ENCODE measurements around the gene SV2A.
"Not testable (repeated sequence)": the region's sequence is repeated elsewhere in the genome, so short reads cannot be mapped to it uniquely, and the experiment has no call there.

SV2A gene

DNA sequence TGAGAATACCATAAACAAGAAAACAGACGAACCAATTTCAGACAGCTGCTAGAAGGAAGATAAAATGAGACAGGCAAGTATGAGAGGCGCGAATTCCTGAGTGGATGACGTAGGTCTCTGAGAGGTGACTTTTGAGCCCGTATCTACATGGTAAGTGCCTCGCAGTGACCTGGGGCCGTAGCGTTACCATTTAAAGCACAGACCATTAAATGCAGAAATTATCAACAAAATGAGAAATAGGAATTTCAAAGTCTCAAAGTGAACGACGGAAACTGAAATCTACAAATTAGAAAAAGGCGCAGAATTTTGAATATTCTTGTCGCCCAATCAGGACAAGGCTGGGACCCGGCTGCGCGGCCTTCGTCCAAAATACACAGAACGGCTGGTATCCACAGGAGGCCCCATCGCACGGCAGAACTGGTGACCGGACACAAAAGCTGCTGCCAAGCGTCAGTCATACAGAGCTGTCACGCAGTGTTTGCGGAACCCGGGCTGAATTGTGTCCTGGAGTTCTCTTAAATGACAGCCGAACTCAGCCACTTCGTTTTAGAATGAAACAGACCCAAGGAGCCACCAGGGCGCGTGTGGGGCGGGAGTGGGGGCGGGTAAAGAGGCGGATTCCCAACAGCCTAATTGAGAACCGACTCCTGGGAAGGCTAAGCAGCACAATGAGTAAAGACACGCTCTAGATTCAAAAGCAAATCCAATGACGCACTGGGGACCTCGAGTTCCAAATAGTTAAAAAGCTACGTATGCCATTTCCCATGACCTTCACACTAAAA, 32.1 kb downstream of the SV2A start:
- peak; percentile 86 for DNase-seq

DNA sequence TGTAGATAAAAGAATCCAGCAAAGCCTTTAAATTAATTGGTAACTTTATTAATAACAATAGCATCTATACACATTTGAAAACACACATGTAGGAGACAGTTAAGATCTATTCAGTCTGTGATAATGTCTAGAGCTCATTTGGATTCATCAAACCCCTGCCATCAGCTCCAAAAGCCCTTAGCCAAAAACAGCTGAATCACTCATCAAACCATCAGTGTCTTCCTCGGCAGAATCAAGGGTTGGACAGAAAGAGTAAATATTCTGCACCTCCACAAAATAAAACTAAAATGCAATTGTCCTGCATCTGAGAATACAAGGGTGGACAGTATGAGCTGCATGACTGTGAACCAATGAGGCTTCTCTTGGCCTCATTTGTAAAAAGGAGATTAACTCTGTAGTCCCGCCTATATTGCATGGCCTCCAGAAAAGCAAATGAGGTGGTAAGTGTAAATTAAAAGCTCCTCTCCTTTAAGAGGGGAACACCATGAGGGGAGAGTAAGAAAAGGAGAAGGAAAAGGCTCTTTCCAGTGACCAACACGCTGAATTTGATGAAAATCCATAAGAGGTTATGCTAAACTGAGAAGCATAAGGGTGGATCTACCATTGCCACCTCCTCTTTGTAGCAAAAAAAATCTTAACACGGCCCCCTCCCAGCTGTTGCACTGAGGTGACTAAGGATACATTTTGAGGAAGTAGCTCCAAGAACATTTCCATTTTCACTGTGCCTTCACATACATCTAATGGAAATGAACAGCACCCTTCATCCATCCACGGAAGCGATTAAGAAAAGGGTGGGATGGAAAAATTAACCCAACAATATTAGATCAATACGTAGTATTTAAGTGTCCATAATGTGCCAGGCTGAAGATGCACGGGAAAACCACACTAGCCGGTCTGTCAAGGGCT, 33.0 kb downstream of the SV2A start:
- peak; percentile 43 for DNase-seq

DNA sequence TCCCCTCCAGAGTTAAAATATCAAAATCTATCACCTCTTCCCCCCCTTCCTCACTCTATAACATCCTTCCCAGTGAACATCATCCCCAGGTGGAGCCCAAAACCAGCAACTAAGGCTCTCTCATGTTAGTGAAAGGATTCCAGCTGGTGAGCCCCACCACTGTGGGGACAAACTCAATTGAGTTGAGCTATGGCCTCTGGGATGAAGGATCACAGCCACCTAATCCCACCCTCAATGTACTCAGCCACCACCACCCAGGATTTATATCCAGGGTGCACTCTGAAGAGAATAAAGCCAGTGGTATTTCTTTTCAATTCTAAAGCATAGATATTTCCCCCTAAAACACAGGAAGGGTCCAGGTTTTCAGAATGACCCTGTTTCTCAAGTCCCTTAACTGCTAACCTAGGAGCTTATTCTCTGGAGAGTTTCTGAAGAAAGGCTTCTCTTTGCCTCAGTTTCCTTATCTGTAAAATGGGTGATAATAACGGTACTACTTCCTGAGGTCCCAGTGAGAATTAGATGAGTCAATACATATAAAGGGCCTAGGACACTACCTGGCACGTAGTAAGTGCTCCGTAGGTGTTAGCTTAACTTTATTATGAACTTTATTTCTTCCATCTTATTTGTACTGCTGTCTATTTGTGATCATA, 33.9 kb downstream of the SV2A start:
- DNase-seq, result no peak

DNA sequence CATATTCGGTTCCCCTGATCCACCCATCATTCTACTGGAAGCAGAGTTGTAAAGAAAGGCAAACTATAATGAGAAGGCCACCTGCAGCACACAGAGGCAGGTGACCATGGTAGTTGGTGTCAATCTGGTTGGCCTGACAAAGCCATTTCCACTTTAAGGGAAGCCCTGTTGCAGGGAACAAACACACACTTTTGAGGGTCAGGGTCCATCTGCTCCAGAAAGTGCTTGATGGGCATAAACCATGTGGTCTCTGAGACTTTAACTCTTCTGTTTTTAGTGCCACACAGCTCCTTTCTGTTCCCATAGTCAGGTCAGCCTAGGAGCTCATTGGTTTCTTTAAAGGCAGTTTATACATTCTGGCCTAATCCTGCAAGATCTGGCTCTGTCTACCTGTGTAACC, 35.8 kb downstream of the SV2A start:
- no peak for DNase-seq

DNA sequence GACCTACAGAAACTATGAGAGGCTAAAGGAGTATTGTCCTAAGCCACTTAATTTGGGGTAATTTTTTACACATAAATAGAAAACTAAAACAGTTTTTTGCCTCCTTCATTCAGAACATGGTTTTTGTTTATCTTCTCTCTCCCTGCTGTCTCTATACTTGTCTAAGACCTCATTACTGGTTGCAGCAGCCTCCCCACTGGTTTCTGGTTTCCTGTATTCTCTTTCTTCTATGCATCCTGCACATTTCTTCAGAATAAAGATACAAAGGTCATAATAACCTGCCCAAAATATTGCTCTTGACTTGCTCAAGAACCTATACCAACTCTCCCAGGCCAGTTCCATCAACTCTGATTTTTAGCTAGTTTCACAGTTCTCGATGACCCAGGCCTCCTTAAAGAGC, 38.1 kb downstream of the SV2A start:
- no peak for DNase-seq

DNA sequence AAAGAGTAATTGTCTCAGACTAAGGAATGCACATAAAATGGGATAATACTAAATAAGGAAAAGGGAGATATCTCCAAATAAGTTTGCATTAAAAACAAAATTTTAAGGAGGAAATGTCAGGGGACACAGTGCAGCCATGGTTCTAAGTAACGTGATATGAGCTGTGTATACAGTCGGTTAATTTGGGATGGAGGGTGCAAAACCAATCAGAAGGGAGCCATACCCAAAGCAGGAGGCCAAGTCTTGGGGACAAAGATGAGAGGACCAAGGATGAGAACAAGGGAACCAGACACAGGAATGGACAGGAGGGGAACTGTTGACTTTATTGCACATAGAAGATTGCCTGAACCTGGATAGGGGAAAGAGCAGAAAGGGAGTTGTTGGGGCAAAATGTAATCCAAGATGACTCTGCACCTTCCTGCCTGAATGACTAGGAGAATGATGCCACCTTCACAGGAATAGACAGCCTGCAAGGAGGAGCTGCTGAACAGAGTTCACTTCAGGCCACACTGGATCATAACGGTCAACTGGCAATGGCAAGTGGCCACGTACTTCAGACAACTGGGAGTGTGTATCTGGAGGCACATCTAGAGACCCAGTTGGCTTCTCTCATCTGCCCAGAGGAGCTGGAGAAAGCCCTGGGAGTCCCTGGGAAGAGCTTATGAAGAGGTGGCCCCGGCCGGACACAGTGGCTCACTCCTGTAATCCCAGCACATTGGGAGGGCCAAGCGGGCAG, 40.3 kb downstream of the SV2A start:
- DNase-seq, result peak; percentile 53

DNA sequence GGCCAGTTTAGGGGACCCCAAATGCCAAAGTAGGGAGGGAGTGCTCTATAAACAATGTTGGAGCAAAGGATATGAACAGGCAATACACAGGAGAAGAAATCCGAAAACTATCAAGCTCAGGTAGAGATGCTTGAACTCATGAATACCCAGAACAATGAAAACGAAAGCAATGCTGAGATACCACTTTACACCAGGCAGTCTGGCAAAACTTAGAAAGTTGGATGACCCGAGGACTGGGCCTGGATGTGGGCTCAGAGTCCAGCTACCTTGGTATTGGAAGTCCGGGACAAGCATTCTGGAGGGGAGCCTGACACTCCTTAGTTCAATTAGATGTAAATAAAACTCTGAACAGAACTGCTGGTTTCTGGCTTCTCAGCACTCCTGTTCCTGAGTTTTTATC, 44.6 kb downstream of the SV2A start:
- DNase-seq, result not testable (repeated sequence)

DNA sequence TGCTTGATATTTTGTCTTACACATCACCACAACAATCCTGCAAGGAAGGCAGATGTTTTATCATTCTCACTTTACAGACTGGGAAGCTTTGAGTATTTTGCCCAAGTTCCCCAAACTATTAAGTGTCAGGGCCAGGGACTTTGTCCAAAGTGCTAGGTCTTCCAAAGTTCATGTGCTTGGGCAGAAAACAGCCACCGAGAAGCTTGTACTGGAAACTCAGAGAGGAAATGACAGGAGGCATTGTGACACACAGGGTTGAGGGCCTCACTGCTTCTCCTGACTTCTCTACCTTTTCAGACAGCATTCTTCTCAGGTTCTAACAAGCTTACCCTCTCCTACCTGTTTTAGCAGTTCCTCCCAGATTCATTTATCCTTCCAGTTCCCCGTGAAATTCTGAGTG, 50.8 kb downstream of the SV2A start:
- not testable (repeated sequence) for DNase-seq

DNA sequence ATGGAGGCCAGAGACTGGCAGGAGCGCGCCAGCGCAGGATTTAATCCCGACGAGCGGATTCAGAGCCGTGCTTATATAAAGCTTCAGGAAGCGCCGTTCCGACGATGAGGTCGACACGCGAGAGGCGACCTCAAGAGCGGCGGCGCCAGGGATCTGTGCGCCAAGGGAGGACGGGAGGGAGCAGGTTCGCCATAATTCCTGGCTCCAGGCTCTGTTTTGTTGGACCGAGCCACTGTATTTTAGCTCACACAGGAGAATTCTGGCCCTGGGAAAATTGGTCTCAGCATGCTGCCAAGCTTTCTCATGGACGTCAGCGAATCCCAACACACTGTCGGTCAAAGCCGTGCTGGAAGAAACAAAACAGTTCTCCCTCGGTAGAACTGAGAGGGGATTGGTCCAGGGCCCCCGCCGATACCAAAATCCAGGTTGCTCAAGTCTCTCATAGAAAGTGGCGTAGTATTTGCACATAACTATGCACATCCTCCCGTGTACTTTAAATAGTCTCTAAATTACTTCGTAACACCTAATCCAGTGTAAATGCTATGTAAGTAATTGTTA, 56.1 kb downstream of the SV2A start:
- DNase-seq, result not testable (repeated sequence)

DNA sequence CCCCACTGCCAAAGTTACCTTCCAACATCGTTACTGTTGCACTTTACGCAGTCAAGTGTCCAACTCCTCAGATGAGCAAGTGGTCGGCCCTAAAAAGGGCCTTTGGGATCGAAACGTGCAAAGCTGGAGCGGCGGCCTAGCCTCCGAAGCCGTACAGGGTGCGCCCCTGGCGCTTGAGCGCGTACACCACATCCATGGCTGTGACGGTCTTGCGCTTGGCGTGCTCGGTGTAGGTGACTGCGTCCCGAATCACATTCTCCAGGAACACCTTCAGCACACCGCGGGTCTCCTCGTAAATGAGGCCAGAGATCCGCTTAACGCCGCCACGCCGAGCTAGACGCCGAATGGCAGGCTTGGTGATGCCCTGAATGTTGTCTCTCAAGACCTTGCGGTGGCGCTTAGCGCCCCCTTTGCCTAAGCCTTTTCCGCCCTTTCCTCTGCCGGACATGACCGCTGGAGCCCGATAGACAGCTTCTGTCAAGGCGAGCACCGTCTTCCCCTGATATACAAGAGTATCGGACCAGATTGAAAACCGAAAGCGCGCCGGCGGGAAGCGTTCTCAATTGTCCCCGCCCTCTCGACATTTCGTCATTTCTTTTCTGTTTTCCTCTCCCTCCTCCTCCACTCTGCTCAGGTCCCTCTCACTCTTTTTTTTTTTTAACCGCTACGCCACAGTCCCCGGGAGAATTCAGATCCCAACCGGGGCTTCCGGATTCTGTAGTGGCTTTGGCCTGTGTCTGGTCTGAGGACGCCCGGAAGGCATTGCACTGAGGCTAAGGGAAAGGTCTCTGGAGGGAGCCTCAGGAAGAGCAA, 56.8 kb downstream of the SV2A start:
- DNase-seq, result not testable (repeated sequence)

DNA sequence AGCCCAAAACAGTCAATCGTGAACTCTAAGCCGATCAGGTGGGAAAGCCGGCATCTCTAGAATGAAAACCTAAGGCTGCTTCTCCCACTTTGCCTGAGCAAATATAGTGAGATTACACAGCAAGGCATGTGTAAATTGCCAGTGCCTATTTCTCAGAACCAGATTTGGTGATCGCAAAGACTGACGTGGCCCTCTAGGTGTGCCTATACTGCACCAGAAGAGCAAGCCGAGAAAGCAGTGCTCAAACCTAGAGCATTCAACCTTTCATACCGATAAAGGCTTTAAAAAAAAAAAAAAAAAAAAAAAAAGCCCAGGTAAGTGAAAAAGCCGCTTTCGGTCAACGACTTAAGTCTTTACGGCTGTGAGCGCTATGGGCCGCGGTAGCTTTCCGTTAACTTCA, 57.4 kb downstream of the SV2A start:
- not testable (repeated sequence) for DNase-seq
